GDM1 (cell line): ENCODE data around the gene SNPH.
"Not testable (repeated sequence)": the region's sequence is repeated elsewhere in the genome, so short reads cannot be mapped to it uniquely, and the experiment has no call there.

Experiments
- DNase-seq: peaks from one replicate; lab custom pipeline; 2025; lab: John Stamatoyannopoulos, UW

Gene SNPH, protein sequence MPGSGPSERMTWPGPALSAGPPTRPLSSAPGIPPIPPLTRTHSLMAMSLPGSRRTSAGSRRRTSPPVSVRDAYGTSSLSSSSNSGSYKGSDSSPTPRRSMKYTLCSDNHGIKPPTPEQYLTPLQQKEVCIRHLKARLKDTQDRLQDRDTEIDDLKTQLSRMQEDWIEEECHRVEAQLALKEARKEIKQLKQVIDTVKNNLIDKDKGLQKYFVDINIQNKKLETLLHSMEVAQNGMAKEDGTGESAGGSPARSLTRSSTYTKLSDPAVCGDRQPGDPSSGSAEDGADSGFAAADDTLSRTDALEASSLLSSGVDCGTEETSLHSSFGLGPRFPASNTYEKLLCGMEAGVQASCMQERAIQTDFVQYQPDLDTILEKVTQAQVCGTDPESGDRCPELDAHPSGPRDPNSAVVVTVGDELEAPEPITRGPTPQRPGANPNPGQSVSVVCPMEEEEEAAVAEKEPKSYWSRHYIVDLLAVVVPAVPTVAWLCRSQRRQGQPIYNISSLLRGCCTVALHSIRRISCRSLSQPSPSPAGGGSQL

DNA sequence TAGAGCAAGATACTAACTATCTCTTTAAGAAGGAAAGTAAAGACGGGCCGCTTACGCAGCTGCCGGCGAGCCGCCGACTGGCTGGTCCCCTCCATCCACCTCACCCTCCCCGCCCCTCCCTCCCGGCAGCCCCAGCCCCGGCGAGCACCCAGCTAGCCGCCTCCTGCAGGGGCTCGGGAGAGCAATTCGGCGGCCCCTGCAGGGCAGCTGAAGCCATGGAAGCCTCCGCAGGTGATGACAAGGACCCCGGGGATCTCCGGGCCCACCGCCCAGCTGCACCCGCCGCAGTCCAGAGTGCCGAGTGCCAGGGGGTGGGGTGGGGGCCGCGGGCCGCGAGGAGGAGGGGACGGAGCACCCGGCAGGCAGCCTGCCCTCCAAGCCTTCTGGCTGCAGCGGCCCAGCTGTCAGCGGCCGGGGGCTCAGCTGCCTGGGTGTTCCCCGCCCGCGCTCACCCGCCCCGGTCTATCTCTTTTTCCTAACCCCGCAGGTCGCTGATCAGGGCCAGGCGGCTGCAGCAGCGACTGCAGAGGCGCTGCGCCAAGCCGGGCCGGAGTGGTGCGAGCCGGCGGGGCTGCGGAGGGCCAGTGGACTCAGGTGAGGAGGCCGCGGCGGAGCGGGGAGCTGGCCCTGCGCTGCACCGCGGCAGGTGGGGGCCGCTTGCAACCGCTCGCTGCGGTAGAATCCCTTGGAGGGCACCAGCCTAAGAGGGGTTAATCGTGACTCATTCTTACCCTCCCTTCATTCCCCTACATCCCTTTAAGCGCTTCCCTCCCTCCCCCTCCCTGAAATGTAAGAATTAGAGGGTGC, at the start of gene SNPH:
Gene SNPH (plus strand): TSS at position 128 of the 807 bp plus-strand sequence. CDS start 29,946 bp downstream, outside the sequence.
- DNase-seq, result peak; percentile 44

DNA sequence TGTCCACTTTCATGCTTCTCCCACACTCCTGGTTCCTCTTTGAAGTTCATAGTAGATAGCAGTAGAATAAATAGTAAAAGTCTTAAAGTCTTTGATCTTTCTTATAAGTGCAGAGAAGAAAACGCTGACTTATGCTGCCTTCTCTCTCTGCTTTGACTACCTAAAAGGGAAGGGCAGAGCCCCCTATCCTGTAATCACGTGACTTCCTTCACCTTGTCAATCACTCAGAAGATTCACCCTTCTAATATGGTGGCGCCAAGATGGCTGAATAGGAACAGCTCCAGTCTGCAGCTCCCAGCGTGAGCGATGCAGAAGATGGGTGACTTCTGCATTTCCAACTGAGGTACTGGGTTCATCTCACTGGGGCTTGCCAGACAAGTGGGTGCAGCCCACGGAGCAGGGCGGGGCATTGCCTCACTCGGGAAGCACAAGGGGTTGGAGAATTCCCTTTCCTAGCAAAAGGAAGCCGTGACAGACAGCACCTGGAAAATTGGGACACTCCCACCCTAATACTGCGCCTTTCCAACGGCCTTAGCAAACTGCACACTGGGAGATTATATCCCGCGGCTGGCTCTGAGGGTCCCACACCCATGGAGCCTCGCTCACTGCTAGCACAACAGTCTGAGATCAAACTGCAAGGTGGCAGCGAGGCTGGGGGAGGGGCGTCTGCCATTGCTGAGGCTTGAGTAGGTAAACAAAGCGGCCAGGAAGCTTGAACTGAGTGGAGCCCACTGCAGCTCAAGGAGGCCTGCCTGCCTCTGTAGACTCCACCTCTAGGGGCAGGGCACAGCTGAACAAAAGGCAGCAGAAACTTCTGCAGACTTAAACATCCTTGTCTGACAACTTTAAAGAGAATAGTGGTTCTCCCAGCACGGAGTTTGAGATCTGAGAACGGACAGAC, 49.3 kb upstream of the SNPH start:
- DNase-seq, result not testable (repeated sequence)

DNA sequence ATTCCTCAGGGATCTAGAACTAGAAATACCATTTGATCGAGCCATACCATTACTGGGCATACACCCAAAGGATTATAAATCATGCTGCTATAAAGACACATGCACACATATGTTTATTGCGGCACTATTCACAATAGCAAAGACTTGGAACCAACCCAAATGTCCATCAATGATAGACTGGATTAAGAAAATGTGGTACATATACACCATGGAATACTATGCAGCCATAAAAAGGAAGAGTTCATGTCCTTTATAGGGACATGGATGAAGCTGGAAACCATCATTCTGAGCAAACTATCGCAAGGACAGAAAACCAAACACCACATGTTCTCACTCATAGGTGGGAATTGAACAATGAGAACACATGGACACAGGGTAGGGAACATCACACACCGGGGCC, 43.3 kb upstream of the SNPH start:
- not testable (repeated sequence) for DNase-seq

DNA sequence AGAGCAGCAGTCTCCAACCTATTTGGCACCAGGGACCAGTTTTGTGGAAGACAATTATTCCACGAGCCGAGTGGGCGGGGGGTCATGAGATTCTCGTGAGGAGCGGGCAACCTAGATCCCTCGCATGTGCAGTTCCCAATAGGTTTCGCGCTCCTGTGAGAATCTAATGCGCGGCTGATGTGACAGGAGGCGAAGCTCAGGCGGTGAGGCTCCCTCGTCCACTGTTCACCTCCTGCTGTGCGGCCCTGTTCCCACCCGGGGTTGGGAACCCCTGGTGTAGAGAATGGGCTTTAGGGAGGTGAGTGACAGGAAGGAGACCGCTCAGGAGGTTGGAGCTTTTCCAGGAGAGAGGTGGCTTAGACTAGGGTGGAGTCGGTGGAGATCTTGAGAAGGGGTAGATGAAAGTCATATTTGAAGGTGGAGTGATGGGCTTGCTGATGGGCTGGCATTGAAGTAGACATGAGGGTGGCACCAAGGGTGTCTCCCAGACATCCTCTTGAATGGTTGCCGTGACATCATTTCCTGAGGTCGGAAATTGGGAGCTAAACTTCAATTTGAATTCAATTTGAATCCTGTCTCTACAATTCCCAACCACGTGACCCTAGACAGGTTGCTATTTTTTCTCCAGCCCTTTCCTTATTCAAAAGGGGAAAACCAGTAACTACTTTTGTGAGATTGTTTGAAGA, 41.7 kb upstream of the SNPH start:
- DNase-seq, result no peak

DNA sequence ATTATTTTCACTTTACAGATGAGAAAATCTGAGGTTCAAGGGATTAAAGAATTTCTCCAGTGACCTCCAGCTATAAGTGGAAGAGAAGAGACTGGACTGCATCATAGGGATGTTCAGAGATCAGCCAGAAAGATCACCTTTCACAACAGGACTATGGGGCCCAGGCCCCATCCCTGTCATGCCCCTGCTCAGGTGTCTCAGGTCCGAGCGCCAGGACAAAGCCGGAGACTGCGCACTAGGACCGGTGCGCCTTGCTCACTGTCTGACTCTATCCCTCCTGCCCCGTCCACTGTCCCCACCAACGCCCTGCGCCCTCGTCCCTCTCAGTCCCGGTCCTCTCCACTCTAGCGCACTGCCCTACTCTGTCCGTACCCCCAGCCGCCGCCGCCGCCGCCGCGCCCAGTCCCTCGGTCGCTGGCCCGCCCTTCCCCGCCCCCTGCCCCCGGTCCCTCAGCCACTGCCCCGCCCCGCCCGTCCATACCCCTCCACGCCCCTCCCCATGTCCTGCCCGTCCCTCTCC, 40.8 kb upstream of the SNPH start:
- DNase-seq, result no peak

DNA sequence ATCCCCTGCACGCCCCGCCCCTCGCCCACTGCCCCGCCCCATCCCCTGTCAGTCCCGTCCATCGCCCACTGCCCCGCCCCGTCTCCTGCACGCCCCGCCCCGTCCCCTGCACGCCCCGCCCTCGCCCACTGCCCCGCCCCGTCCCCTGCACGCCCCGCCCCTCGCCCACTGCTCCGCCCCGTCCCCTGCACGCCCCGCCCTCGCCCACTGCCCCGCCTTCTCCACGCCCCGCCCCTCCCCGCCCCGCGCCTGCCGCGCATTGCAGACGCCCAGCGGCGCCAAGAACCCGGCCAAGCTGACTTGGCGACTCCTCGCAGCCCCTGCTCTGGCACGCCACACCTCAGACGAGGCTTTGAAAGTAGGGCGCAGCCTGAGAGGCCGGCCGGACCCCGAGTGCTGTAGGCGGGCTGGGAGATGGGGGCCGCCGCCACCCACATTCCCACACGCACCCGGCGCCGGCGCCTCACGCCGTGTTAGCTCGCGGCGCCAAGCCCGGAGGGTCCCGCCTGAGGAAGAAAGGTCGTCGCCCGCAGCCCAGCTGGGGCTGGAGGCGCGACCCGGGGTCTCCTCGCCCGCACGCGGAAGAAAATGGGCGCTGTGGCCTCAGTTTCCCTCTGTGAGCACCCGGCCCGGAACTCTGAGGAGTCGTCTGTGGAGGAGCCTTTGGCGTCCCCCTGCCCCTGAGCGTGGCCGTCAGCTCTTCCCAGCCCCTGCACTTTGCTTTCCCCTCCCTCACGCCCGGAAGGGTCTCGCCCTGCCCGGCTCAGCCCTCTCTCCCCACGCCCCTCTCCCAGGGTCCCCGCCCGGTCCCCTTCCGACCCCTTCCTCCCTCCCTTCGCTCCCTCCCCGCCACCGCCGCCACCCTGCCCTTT, 40.1 kb upstream of the SNPH start, which contains the start of gene RAD21L1:
Gene RAD21L1 (plus strand): TSS at position 262 of the 872 bp plus-strand sequence. CDS start 2,410 bp downstream, outside the sequence.
- DNase-seq, result peak; percentile 70

DNA sequence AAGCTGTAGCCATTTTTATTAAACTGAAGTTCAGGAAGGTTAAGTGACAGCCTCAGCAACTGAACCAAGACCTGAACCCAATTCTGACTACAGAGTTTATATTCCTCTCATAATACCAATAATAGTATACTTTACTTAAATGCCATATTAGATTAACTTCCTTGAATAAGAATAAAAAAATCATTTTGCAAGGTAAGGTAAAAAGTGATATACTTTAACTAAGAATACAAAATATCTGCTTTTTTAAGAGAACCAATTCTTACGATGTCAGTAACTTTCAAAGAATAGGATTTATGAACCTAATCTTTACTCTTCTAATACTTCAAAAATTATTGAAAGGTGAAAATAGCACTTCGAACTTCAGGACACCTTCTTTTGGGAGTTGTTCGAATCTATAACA, 36.6 kb upstream of the SNPH start:
- no peak for DNase-seq

DNA sequence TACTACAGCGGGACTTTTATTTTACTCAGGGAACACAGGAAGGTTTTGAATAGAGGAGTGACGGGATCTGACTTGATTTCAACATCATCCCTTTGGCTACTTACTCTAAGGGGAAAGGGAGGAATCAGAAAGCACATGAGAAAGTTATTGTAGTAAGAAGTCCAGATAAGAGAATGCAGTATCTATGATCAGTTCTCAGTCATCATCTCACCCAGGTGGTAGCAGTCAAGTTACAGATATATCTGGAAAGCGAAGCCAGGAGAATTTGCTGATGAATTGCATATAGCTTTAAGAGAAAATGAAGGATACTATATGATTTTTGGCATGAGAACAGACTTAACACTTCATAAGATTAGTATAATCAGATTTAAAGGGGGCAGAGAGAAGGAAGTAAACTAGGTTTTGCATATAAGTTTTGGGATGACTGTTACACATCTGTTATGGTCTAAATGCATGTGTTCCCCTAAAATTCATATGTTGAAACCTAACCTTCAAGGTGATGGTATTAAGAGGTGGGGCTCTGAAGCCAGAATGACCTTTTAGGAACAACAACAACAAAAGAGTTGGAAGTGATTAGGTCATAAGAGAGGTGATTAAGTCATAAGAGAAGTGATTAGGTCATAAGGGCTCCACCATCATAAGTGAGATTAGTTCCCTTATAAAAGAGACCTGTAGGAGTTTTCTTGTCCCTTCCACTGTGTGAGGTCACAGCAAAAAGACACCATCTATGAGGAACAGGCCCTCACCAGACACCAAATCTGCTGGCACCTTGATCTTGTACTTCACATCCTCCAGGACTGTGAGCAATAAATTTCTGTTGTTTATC, 33.6 kb upstream of the SNPH start:
- no peak for DNase-seq

DNA sequence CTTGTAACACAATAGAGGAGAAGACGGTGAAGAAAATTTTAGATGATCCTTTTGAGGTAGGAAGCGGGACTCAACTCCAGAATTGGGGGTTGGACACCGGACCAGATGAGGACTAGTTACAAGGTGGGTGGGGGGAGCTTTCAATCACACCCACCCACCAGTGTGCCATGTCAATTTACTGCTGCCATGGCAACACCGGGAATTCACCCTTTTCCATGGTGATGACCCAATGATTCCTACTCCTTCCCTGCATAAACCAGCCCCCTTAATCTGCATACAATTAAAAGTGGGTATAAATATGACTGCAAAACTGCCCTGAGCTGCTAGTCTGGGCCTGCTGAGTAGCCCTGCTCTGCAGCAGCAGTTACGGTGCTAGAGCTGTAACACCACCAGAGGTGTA, 25.5 kb upstream of the SNPH start:
- DNase-seq, result no peak

DNA sequence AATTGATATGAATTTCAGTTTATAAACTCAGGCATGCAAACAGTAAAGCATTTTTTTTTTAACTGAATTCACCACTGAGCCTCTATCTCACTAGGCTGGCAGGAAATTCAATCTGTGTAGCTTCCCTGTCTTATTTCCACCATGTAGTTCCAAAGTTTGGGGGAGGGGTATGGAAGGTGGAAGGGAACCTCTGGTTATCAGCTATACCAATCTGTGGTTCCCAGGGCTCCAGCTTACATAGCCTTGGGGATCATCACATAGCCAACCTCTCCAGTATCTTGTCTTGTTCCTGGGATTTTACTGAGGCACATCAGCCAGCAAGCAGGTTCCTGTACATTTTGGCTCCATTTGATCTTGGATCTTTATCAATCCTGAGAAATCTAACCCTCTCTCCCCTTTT, 24.6 kb upstream of the SNPH start:
- no peak for DNase-seq

DNA sequence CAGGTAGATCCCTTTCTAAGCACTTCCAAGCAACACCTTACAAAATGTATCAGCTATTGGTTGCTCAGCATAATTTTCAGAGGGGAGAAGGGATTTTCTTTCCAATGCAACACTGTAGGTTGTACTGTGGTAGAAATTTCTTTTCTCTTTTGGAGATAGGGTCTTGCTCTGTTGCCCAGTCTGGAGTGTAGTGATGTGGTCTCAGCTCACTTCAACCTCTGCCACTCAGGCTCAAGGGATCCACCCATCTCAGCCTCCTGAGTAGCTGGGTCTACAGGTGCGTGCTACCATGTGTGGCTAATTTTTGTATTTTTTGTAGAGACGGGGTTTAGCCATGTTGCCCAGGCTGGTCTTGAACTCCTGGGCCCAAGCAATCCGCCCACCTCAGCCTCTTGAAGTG, 24.0 kb upstream of the SNPH start:
- no peak for DNase-seq

DNA sequence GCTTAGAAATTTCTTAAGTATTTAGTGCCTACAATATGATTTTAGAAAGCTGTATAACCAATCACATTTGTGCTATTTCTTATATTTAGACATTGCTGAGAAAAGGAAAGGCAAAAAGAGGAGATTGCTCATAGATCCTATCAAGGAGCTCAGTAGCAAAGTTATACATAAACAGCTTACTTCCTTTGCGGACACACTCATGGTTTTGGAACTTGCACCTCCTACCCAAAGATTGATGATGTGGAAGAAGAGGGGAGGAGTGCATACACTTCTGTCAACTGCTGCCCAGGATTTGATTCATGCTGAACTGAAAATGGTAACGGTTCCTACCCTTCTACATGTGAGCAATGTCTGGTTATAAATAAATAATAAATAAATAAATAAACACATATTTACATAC, 23.6 kb upstream of the SNPH start:
- DNase-seq, result peak; percentile 52

DNA sequence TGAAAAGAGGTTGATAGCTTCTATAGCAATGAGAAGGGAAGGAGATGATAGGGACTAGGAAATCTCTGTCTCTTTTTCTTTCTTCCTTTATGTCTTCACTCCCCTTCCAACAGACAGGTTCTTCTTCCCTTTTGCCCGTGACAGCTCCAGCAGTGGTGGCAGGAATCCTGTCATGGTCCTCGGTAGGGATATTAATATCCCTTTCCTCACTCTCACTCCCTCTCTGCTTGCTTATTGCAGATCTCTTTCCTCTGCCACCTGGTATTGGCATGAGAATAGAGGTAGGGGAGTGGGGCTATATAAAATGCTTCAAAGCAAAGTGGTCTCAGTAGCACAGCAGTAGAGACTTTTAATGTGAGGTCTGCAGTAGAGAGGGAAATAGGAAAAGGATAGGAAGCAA, 20.5 kb upstream of the SNPH start:
- DNase-seq, result no peak

DNA sequence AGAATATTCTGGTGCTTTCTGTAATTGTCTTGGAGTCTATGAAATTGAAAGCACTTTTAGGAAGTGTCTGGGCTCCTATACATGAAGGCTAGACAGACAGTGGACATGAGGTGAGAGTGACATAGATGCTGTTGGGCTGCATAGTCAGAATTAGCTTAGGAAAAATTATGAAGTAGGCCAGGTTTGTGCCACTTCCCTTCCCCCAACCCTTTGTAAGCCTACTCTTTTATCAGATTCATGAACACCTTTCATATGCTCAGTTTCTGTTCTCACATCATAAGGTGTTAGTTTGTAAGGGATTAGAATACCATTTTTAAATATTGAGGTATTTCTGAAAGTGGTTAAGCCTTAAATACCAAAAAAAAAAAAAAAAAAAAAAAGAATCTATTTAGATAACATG, 18.4 kb upstream of the SNPH start:
- no peak for DNase-seq

DNA sequence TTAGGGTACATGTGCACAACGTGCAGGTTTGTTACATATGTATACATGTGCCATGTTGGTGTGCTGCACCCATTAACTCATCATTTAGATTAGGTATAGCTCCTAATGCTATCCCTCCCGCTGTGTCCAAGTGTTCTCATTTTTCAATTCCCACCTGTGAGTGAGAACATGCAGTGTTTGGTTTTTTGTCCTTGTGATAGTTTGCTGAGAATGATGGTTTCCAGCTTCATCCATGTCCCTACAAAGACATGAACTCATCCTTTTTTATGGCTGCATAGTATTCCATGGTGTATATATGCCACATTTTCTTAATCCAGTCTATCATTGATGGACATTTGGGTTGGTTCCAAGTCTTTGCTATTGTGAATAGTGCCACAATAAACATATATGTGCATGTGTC, 15.8 kb upstream of the SNPH start:
- not testable (repeated sequence) for DNase-seq

DNA sequence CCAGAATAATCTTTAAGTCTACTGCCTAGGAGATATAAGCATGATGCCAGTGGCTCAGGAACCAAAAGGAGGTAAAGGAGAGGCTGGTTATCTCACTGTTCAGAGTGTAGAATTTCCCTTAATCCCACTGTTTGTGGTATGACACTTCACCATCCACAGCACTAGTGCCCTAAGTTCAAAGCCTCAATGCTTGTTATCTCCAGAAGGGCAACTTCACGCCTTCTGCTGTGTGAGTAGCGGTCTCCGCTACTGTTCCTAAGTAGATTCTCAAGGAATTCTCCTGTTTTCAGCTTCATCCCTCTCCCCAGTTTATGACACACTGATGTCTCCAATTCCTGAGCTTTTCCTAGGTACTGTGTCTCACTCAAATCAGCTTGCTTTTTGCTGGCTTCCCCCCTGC, 13.7 kb upstream of the SNPH start:
- no peak for DNase-seq

DNA sequence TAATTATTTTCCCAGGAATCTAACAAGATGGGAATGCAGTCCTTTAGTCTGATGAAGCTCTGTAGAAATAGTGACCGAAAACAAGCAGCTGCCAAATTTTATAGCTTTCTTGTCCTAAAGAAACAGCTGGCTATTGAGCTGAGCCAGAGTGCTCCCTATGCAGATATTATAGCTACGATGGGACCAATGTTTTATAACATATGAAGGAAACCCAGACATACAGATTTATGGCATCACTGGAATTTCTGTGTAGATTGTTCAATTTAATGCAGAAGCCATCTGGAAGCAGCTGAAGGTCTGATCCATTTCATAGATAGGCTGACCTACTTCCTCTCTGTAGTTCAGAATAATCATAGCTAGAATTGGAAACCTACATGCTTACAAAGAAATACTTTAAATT, 11.8 kb upstream of the SNPH start:
- DNase-seq, result no peak

DNA sequence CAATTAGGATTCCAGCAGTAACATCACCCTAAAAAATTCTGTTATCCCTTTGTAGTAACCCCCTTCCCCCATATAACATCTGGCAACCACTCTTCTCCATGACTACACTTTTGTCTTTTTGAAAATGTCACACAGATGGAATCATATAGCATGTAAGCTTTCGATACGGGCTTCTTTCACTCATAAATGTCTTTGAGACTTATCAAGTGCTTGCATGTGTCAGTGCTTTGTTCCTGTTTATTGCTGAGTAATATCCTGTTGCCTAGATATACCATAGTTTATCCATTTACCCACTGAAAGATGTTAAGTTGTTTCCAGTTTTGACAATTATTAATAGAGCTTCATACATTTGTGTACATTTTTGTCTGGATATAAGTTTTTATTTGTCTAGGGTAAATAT, 10.4 kb upstream of the SNPH start:
- no peak for DNase-seq

DNA sequence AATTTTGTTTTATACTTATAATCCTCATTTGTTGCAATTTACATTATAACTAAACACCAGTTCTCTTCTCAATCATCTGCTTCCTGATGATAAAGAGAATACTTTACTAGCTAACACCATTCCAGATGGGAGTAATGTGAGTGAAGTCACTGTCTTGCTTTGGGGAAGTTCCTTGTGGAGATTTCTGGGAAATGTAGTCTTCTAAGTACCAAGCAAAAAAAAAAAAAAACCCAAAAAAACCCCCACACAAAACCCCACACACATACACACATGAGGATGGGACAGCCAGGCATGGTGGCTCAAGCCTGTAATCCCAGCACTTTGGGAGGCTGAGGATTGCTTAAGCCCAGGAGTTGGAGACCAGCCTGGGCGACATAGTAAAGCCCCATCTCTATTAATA, 2.2 kb upstream of the SNPH start:
- no peak for DNase-seq
